GM19455 (cell line): Measurements from ENCODE around the gene HSD3B7.

Source experiments
- ATAC-seq: cut with Tn5 transposase; IDR thresholded peaks from one replicate; pipeline ENCODE4 v1.9.1; 2021; ENCODE audit not compliant: unreplicated experiment

HSD3B7 gene

DNA sequence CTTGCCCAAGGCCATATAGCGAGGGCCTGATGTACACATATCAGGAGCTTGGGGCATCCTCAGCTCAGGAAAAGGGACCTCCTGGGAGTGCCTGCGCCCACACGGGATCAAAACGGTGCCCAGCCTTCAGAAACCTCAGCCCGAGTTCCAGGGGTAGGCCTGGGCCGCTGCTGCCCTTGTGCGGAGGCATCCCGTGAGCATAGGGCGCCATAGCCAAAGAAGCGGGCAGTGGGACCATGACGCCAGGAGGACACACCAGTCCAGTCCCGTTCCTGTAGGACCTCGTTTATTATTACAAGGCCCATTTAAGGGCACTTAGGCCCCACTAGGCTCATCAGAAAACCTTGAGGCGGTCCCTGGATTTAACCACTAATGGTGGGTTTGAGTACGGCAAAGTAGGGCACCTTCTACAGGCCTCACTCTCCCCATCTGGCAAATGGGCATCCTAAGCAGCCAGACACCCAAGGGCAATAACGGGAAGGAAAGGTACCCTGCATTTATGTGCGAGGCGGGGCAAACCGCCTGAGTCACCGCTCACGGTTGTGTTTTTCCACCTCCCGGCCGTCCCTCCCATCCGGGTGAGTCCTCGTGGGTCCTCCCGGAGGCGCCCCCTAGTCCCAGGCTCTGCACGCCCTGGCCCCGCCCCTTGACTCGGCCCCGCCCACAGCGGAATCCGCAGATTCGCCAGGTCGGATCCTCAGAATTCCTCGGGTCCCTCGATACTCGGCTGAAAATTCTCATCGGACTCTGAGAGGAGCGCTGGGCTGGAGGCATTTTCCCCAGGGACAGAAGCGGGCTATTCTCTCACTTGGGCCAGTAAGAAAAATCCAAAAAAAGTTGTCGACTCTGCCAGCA is 28.2 kb upstream of the HSD3B7 start:
- peak; percentile 55 for ATAC-seq

- ATAC-seq = peak; percentile 74
Observed at GRCh38 chr16:30957456-30958174, 27.4 kb upstream of the HSD3B7 start, which contains the start of gene SETD1A. TSS of gene SETD1A (plus strand) at chr16:30957754. CDS start at chr16:30958732, 978 bp downstream.

DNA sequence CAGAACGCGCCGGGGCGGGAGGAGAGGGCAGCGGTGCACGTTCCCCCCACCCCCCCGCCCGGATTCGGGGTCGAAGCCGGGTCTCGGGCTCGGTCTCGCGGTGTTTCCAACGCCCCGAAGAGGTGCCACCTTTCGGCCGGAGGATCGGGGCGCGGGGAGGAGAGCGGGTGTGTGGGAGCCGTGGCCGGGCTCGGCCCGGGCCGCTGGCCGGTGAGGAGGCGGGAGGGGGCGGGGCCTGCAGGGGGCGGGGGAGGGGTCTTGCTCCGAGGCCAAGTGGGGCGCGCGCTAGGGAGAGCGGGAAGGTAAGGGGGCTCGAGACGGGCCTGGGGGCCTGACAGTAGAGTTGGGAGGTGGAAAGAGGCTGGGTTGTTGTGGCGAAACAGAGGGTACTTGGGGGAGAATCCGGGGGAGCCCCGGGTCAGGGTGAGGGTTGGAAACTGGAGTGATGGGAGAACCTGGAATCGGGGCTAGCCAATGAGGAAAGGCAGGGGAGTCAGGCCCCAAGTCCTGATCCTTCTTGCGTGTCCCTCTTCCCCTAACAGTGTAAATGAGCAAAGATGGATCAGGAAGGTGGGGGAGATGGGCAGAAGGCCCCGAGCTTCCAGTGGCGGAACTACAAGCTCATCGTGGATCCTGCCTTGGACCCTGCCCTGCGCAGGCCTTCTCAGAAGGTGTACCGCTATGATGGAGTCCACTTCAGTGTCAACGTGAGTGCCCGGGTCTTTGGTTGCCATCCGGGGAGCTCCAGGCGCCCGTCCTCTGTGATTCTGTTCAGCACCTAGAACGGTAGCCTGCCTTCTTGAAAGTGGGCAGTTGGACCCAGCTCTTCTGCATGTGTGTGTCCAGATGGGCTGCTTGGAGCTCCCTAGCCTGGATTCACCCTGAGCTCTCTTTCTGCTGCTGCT is 26.6 kb upstream of the HSD3B7 start:
- ATAC-seq = peak; percentile 15

DNA sequence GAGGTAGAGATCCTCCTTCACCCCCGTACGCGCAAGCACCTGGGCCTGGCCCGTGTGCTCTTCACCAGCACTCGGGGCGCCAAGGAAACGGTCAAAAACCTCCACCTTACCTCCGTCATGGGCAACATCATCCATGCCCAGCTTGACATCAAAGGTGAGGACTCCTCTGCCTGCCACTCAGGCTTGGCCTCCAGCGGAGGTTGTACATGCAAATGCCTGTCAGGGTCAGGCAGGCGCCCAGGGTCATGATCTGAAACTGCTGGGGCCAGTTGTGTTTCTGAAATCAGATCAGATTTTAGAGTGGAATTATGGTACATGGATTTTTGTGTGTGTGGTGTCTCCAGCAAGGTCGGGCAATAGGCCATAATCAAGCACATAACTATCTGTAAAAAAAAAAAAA is 23.6 kb upstream of the HSD3B7 start:
- no peak for ATAC-seq

DNA sequence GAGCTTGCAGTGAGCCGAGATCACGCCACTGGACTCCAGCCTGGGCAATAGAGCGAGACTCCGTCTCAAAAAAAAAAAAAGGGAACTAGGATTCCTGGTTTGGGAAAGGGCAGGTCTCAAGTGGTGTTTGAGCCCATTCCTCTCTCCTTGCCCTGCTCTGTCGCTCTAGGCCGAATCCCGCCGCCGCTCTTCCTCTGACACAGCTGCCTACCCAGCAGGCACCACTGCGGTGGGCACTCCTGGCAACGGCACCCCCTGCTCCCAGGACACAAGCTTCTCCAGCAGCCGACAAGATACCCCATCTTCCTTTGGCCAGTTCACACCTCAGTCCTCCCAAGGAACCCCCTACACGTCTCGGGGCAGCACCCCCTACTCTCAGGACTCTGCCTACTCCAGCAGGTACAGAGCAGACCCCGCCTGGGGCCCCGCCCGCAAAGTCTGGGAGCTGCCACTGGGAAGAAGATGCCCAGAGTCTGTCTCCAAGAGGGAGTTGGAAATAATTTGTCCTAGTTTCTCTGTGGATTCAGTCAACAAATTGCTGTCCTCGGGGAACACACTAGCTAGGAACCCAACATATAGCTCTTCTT is 21.0 kb upstream of the HSD3B7 start:
- no peak for ATAC-seq

DNA sequence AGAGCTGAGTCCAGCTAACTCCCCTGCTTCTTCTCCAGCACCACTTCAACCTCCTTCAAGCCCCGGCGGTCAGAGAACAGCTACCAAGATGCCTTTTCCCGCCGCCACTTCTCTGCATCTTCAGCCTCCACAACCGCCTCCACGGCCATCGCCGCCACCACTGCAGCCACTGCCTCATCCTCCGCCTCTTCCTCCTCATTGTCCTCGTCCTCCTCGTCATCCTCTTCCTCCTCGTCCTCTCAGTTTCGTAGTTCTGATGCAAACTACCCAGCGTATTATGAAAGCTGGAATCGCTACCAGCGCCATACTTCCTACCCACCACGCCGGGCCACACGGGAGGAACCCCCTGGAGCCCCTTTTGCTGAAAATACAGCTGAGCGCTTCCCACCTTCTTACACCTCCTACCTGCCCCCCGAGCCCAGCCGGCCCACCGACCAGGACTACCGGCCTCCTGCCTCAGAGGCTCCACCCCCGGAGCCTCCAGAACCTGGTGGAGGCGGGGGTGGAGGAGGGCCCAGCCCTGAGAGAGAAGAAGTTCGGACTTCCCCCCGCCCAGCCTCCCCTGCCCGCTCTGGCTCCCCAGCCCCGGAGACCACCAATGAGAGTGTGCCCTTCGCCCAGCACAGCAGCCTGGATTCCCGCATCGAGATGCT is 20.3 kb upstream of the HSD3B7 start:
- no peak for ATAC-seq

- ATAC-seq = no peak
Observed at GRCh38 chr16:30965436-30965835, 19.6 kb upstream of the HSD3B7 start.

DNA sequence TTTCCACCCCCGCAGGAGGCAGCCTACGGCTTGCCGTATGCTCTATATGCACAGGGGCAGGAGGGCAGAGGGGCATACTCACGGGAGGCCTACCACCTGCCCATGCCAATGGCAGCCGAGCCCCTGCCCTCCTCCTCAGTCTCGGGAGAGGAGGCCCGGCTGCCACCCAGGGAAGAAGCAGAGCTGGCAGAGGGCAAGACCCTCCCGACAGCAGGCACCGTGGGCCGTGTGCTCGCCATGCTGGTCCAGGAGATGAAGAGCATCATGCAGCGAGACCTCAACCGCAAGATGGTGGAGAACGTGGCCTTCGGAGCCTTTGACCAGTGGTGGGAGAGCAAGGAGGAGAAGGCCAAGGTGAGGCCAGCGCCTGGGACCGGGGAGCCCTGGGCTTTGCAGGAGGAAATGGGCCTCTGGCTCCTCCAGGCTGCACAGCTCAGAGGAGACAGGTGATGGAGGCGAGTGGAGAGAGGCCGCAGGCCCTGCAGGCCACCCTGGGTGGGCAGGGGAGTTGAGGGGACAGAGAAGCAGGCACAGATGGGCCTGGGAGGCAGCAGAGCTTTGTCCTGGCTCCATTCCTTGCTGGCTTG is 18.9 kb upstream of the HSD3B7 start:
- no peak for ATAC-seq

GRCh38 chr16:30967795-30968194 is 17.2 kb upstream of the HSD3B7 start:
- no peak for ATAC-seq

- ATAC-seq = no peak
Observed at GRCh38 chr16:30969246-30969842, 15.7 kb upstream of the HSD3B7 start.

GRCh38 chr16:30971298-30971697 is 13.7 kb upstream of the HSD3B7 start:
- no peak for ATAC-seq

GRCh38 chr16:30972872-30973271 is 12.1 kb upstream of the HSD3B7 start:
- ATAC-seq = no peak

- no peak for ATAC-seq
Observed at GRCh38 chr16:30974348-30974747, 10.7 kb upstream of the HSD3B7 start.

DNA sequence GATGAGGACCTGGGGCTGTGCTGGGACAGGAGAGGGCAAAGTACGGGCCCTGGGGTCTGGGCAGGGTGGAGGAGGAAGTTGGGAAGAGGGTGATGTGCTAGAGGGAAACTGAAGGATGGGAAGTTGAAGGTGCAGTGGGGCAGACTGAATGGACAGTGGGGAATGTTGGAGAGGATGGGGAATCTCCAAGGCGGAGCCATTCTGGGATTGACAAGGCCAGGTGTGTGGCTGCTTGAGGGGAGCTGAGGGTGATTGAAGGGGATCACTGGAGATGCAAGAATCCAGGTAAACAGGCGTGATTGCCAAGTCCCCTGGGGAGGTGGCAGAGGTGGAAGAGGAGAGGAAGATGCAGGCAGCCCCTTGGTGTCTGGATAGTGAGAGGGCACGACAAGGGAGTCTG is 8.5 kb upstream of the HSD3B7 start:
- no peak for ATAC-seq

DNA sequence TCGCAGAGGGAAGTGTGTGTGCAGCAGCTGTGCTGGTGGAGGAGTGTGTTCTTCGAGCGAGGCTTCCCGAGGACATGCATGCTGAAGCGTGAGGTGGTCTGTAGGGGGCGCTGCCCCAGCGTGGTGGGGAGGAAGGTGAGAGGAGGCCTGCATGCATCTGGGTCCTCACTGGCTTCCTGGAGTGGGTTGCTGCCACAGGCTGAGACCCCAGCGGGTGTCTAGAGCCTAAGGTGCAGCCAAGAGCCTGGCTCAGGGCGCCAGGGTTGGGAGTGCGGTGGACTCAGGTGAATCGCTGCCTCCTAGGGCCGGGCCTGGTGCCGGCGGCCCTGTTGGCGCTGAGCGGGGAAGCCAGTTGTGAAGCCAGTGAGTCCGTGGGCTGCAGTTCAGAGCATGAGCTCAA is 7.5 kb upstream of the HSD3B7 start:
- no peak for ATAC-seq

DNA sequence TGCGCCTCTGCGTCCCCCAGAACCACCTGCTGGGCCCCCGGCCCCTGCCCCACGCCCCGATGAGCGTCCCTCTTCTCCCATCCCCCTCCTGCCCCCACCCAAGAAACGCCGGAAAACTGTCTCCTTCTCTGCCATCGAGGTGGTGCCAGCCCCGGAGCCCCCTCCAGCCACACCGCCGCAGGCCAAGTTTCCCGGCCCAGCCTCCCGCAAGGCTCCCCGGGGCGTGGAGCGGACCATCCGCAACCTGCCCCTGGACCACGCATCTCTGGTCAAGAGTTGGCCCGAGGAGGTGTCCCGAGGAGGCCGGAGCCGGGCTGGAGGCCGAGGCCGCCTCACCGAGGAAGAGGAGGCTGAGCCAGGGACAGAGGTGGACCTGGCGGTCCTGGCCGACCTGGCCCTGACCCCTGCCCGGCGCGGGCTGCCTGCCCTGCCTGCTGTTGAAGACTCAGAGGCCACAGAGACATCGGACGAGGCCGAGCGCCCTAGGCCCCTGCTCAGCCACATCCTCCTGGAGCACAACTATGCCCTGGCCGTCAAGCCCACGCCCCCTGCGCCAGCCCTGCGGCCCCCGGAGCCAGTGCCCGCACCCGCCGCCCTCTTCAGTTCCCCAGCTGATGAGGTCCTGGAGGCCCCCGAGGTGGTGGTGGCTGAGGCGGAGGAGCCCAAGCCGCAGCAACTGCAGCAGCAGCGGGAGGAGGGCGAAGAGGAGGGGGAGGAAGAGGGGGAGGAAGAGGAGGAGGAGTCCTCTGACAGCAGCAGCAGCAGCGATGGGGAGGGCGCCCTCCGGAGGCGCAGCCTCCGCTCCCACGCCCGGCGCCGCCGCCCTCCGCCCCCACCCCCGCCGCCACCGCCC is 5.6 kb upstream of the HSD3B7 start:
- ATAC-seq = no peak

DNA sequence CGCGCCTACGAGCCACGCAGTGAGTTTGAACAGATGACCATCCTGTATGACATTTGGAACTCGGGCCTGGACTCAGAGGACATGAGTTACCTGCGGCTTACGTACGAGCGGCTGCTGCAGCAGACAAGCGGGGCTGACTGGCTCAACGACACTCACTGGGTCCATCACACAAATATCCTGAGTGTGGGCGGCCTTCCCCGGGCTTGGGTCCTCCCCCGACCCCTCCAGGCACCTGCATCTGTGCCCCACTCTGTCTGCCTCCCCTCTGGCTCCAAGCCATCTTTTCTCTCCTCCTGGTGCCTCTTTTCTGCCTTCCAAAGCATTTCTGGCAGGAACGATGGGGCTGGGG is 5.0 kb upstream of the HSD3B7 start:
- no peak for ATAC-seq

- no peak for ATAC-seq
Observed at GRCh38 chr16:30980434-30980833, 4.6 kb upstream of the HSD3B7 start.

- ATAC-seq = no peak
Observed at GRCh38 chr16:30980959-30981358, 4.0 kb upstream of the HSD3B7 start.
